BJ (cell line): ENCODE measurements around the gene RIT2. TPM values are rescaled to one million over a fixed set of nuclear protein-coding genes. Genes with fewer than 3 reads are reported as not detected.

Source experiments
- CTCF ChIA-PET: fragments of 350-600 bp; formaldehyde crosslinking; extraction: SDS; loops from one replicate; lab custom pipeline; 2021; ENCODE audit warnings: antibody characterized with exemption, inconsistent platforms; lab: Yijun Ruan, JAX
- POLR2A ChIA-PET: fragments of 300-600 bp; sonication (Branson Sonifier 250); formaldehyde crosslinking; extraction: SDS; loops from one replicate; lab custom pipeline; 2021; ENCODE audit warnings: antibody characterized with exemption; lab: Charles Lee
- DNase-seq: peaks from one replicate; pipeline ENCODE4 v3.0.0-alpha.2; 2011; ENCODE audit warnings: low read depth
- H3K27me3 ChIP-seq: 2 replicates; pipeline ENCODE4 v1.6.0; 2011; ENCODE audit warnings: low read length; ENCODE audit not compliant: control insufficient read depth, insufficient read depth
- H3K36me3 ChIP-seq: 2 replicates; pipeline ENCODE4 v1.5.1; 2011; ENCODE audit warnings: low read length; ENCODE audit not compliant: control insufficient read depth, insufficient read depth
- H3K4me3 ChIP-seq: 2 replicates; pipeline ENCODE4 v1.5.1; 2011; ENCODE audit warnings: low read depth, mild to moderate bottlenecking, control low read depth, low read length
- CTCF ChIP-seq: IDR thresholded peaks from 2 replicates; pipeline ENCODE4 v1.5.1; 2011; ENCODE audit warnings: low read depth, mild to moderate bottlenecking, control low read depth, inconsistent platforms, low read length, moderate library complexity; ENCODE audit not compliant: insufficient read depth
- polyA plus RNA-seq: library from polyadenylated mRNA; depleted of rRNA; stranded (reverse); fragments of >200 nt; gene quantifications from 2 replicates; pipeline ENCODE4 v1.2.3, GENCODE V29; 2011

The RIT2 gene
- polyA plus RNA-seq, 1 experiment = not detected

- TF ChIP-seq CTCF = no peak
- Histone ChIP-seq H3K4me3 (no peak overlapping the region), H3K27me3 (no peaks in the 10 kb centered on the region), H3K36me3 (no peaks in the 10 kb centered on the region)
- CTCF ChIA-PET = no interaction called here
- no peak for DNase-seq
- POLR2A ChIA-PET = no interaction called here
Observed at GRCh38 chr18:42758852-42759251, 356.6 kb downstream of the RIT2 start.

- H3K27me3 ChIP-seq = no peaks in the 10 kb centered on the region
- POLR2A ChIA-PET = no interaction called here
- no peak for DNase-seq
- no peaks in the 10 kb centered on the region for H3K36me3 ChIP-seq
- no peak overlapping the region for H3K4me3 ChIP-seq
- CTCF ChIA-PET = no interaction called here
- no peak for TF ChIP-seq CTCF
Observed at GRCh38 chr18:42756214-42756613, 359.3 kb downstream of the RIT2 start.

GRCh38 chr18:42752916-42753315, 362.6 kb downstream of the RIT2 start:
- H3K4me3 ChIP-seq = no peak overlapping the region
- ChIA-PET CTCF (no interaction called here), POLR2A (no interaction called here)
- H3K27me3 ChIP-seq = no peaks in the 10 kb centered on the region
- no peak for DNase-seq
- no peaks in the 10 kb centered on the region for H3K36me3 ChIP-seq
- no peak for TF ChIP-seq CTCF

- ChIA-PET CTCF (no interaction called here), POLR2A (no interaction called here)
- Histone ChIP-seq H3K4me3 (no peak overlapping the region), H3K27me3 (no peaks in the 10 kb centered on the region), H3K36me3 (no peaks in the 10 kb centered on the region)
- no peak for TF ChIP-seq CTCF
- no peak for DNase-seq
Observed at GRCh38 chr18:42746794-42747193, 368.7 kb downstream of the RIT2 start.

- DNase-seq = no peak
- POLR2A ChIA-PET = no interaction called here
- TF ChIP-seq CTCF = no peak
- H3K4me3 ChIP-seq = no peak overlapping the region
- H3K36me3 ChIP-seq = no peaks in the 10 kb centered on the region
- CTCF ChIA-PET = no interaction called here
- H3K27me3 ChIP-seq = no peaks in the 10 kb centered on the region
Observed at GRCh38 chr18:42745931-42746330, 369.6 kb downstream of the RIT2 start.
